ENCODE results near the gene PRKAR1B. TPM values are rescaled to one million over a fixed set of nuclear protein-coding genes. Genes with fewer than 3 reads are reported as not detected.

The PRKAR1B gene
- total RNA-seq, 1 donor from 2014 or later, result 11.8 TPM

DNA sequence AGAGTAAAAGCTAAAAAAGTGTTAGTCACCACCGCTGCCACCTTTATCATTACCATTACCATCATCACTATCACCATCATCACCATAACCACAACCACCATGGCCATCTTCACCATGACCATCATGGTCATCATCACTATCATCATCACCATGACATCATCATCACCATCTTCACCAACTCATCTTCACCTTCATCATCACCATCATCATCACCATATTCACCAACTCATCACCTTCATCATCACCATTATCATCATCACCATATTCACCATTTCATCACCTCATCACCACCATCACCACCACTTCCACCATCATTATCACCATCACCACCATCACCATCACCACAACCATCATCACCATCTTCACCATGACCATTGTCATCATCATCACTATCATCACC lies 161.0 kb downstream of the PRKAR1B start:
- no peaks in the 10 kb centered on the region for H3K9me3 ChIP-seq (ENCODE audit: low read depth)
- H3K9ac ChIP-seq, result no peak overlapping the region
- TF ChIP-seq, protein P1, sequence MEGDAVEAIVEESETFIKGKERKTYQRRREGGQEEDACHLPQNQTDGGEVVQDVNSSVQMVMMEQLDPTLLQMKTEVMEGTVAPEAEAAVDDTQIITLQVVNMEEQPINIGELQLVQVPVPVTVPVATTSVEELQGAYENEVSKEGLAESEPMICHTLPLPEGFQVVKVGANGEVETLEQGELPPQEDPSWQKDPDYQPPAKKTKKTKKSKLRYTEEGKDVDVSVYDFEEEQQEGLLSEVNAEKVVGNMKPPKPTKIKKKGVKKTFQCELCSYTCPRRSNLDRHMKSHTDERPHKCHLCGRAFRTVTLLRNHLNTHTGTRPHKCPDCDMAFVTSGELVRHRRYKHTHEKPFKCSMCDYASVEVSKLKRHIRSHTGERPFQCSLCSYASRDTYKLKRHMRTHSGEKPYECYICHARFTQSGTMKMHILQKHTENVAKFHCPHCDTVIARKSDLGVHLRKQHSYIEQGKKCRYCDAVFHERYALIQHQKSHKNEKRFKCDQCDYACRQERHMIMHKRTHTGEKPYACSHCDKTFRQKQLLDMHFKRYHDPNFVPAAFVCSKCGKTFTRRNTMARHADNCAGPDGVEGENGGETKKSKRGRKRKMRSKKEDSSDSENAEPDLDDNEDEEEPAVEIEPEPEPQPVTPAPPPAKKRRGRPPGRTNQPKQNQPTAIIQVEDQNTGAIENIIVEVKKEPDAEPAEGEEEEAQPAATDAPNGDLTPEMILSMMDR (IDR thresholded peaks at IDR 0.05), result no peak
- no peak for TF ChIP-seq EZH2 (IDR thresholded peaks at IDR 0.05)
- TF ChIP-seq EZH2phosphoT487 (IDR thresholded peaks at IDR 0.05), result no peak
- no peak overlapping the region for H3K27ac Mint-ChIP-seq
- peaks cover 4% of the 10 kb centered on the region for H3K27me3 Mint-ChIP-seq (ENCODE audit: insufficient read depth, low read depth)
- H3K4me1 ChIP-seq, result no peaks in the 10 kb centered on the region
- H4K20me1 ChIP-seq (ENCODE audit: low read depth), result no peaks in the 10 kb centered on the region
- H3K79me2 ChIP-seq (ENCODE audit: low read depth), result no peaks in the 10 kb centered on the region
- no peak for DNase-seq (ENCODE audit: low spot score)
- H3K4me2 ChIP-seq, result no peak overlapping the region
- H3K27me3 ChIP-seq, result no peaks in the 10 kb centered on the region
- H3K36me3 ChIP-seq, result no peaks in the 10 kb centered on the region
- no peaks in the 10 kb centered on the region for H3F3A ChIP-seq (ENCODE audit: low read depth)
- H3K27ac ChIP-seq, result no peak overlapping the region
- no peak overlapping the region for H2AFZ ChIP-seq (replicated peaks)
- peaks cover 4% of the 10 kb centered on the region for H3K4me1 Mint-ChIP-seq
- H3K36me3 Mint-ChIP-seq, result no peaks in the 10 kb centered on the region
- H3K4me3 Mint-ChIP-seq, result no peak overlapping the region
- H3K9me3 Mint-ChIP-seq, result no peaks in the 10 kb centered on the region
- no peak overlapping the region for H3K4me3 ChIP-seq

DNA sequence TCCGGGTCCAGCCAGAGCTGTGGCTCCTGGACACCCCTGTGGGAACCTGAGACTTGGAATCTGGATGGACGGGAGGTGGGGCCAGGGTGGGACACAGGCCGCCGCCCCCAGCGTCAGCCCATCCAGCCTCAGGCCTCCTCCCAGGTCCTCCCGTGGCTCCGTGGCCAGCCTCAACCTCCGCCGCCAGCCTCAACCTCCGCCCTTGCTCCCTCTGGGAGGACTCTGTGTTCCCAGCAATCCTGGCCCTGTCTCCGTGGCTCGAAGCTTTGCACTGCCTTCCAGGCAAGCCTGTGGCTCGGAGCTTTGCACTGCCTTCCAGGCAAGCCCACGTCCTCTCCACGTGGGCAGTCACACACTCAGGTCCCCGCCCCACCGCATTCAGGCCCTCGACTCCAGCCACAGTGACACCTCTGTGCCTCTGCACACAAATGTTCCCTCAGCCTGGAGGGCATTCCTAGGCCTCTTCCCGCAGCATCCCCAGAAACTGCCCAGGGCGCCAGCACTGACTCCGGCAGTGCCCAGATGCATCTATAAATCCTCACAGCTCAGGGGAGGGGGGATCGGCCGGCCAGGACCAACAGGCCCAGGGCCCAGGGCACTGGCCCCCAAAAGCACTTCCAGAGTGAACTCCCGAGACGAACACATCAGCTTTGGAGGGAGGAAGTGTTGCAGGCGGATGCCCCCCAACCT lies 162.8 kb downstream of the PRKAR1B start:
- no peaks in the 10 kb centered on the region for H3K4me1 ChIP-seq
- TF ChIP-seq EZH2 (IDR thresholded peaks at IDR 0.05), result no peak
- no peak for TF ChIP-seq EZH2phosphoT487 (IDR thresholded peaks at IDR 0.05)
- TF ChIP-seq, protein P1 (IDR thresholded peaks at IDR 0.05), result no peak
- H3K27ac ChIP-seq, result no peak overlapping the region
- H2AFZ ChIP-seq (replicated peaks), result no peak overlapping the region
- Mint-ChIP-seq H3K36me3 (no peaks in the 10 kb centered on the region), H3K9me3 (no peaks in the 10 kb centered on the region), H3K4me3 (no peak overlapping the region), H3K27ac (no peak overlapping the region), H3K4me1 (peaks cover 4% of the 10 kb centered on the region), H3K27me3 (ENCODE audit: insufficient read depth, low read depth) (peaks cover 4% of the 10 kb centered on the region)
- H3K79me2 ChIP-seq (ENCODE audit: low read depth), result no peaks in the 10 kb centered on the region
- no peak for DNase-seq (ENCODE audit: low spot score)
- no peaks in the 10 kb centered on the region for H3K9me3 ChIP-seq (ENCODE audit: low read depth)
- no peaks in the 10 kb centered on the region for H3K36me3 ChIP-seq
- no peaks in the 10 kb centered on the region for H4K20me1 ChIP-seq (ENCODE audit: low read depth)
- no peak overlapping the region for H3K4me2 ChIP-seq
- H3K27me3 ChIP-seq, result no peaks in the 10 kb centered on the region
- H3F3A ChIP-seq (ENCODE audit: low read depth), result no peaks in the 10 kb centered on the region
- no peak overlapping the region for H3K4me3 ChIP-seq
- H3K9ac ChIP-seq, result no peak overlapping the region

DNA sequence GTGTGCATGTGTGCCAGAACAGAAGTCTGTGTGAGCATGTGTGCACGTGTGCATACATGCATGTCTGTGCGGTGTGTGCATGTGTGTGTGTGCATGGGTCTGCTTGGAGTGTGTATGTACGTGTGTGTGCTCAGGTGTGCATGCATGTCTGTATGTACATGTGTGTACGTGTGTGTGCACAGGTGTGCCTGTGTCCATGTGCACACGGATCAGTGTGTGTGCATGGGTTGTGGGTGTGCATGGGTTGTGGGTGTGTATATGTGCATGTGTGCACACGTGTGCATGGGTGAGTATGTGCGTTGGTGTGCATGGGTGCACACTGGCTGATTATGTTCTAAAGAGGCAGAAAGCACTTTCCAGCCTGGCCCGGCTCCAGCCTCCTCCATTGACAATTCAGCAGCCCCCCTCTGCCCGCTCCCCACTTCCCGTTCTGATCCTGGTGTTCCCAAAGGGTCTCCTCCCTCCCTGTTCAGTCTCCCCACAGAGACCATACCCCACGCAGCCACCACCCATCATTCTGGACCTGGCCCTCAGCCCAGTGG lies 163.4 kb downstream of the PRKAR1B start:
- peaks cover 4% of the 10 kb centered on the region for H3K27me3 Mint-ChIP-seq (ENCODE audit: insufficient read depth, low read depth)
- H3K4me1 ChIP-seq, result no peaks in the 10 kb centered on the region
- H3K27ac Mint-ChIP-seq, result no peak overlapping the region
- no peak for TF ChIP-seq EZH2 (IDR thresholded peaks at IDR 0.05)
- TF ChIP-seq, protein P1 (IDR thresholded peaks at IDR 0.05), result no peak
- TF ChIP-seq EZH2phosphoT487 (IDR thresholded peaks at IDR 0.05), result no peak
- H3K36me3 ChIP-seq, result no peaks in the 10 kb centered on the region
- no peak overlapping the region for H3K4me3 Mint-ChIP-seq
- no peak overlapping the region for H3K4me3 ChIP-seq
- no peak overlapping the region for H2AFZ ChIP-seq (replicated peaks)
- H3K9me3 Mint-ChIP-seq, result no peaks in the 10 kb centered on the region
- no peaks in the 10 kb centered on the region for H3F3A ChIP-seq (ENCODE audit: low read depth)
- H3K27me3 ChIP-seq, result no peaks in the 10 kb centered on the region
- H3K9me3 ChIP-seq (ENCODE audit: low read depth), result no peaks in the 10 kb centered on the region
- no peaks in the 10 kb centered on the region for H3K79me2 ChIP-seq (ENCODE audit: low read depth)
- H3K9ac ChIP-seq, result no peak overlapping the region
- no peak overlapping the region for H3K27ac ChIP-seq
- H3K4me2 ChIP-seq, result no peak overlapping the region
- H4K20me1 ChIP-seq (ENCODE audit: low read depth), result no peaks in the 10 kb centered on the region
- H3K36me3 Mint-ChIP-seq, result no peaks in the 10 kb centered on the region
- no peak for DNase-seq (ENCODE audit: low spot score)
- H3K4me1 Mint-ChIP-seq, result peaks cover 4% of the 10 kb centered on the region
